Tibial artery (tissue), 4 donors: ENCODE results near the gene SLC6A7.

Source experiments
- DNase-seq, 2 donors: peaks; one replicate each; pipeline ENCODE4 v3.0.0-alpha.2; 2019
- H3K27ac ChIP-seq, 2 donors: fragments of 200-600 bp; sonication (generic) in 1 of 2; 1 replicate in 1 of 2; 2 replicates in 1 of 2; pipeline ENCODE4 v1.5.1; 2018 to 2019; ENCODE audit warnings: mild to moderate bottlenecking in 1 of 2
- H3K27me3 ChIP-seq, 2 donors: fragments of 200-600 bp; sonication (generic) in 1 of 2; one replicate each; pipeline versions ENCODE4 v1.5.1 to v1.6.0; 2016 to 2019
- H3K36me3 ChIP-seq, 3 donors: fragments of 200-600 bp; sonication (generic) in 2 of 3; one replicate each; pipeline ENCODE4 v1.5.1; 2016 to 2019; ENCODE audit warnings: mild to moderate bottlenecking in 2 of 3
- H3K4me1 ChIP-seq, 4 donors: fragments of 200-600 bp; sonication (generic) in 2 of 4; 1 replicate in 3 of 4; 2 replicates in 1 of 4; pipeline ENCODE4 v1.5.1; 2016 to 2019
- H3K4me3 ChIP-seq, 2 donors: fragments of 200-600 bp; sonication (generic) in 1 of 2; 1 replicate in 1 of 2; 2 replicates in 1 of 2; pipeline ENCODE4 v1.5.1; 2018 to 2019; ENCODE audit warnings: mild to moderate bottlenecking in 2 of 2
- H3K9me3 ChIP-seq, 3 donors: fragments of 200-600 bp; sonication (generic) in 1 of 3; one replicate each; pipeline ENCODE4 v1.5.1; 2016 to 2019
- CTCF ChIP-seq, 2 experiments: fragments of 200-600 bp in 1 of 2; fragments of 450-650 bp in 1 of 2; IDR thresholded peaks; one replicate each; pipeline ENCODE4 v1.5.1; 2017 to 2019; ENCODE audit warnings: antibody characterized with exemption in 2 of 2, mild to moderate bottlenecking in 1 of 2, moderate library complexity in 1 of 2
- intact Hi-C: fragments of 100-400 bp; cut with DNase I; formaldehyde crosslinking; loops from one replicate; pipeline ENCODE4 v1.15.0; 2023; ENCODE audit warnings: low total_unique reads

SLC6A7 gene

DNA sequence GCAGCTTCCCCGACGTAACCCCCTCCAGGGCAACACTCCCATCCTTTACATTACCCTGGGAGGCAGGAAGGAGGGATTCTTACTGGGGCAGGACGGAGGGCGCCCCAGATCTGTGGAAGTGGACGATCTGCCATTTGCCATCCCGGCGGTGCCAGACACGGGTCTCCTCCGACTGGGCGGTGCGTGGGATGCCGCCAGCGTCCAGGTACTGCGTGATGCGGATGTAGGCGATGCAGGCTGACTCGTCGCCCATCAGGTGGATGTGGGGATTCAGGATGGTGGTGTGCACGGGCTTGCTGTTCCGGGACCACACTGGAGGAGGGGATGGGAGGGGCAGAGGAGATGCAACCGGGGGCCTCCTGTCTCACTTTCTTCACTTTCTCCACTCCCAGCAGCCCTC is 33.0 kb downstream of the SLC6A7 start:
- intact Hi-C loops: no loop called here
- Histone ChIP-seq H3K36me3 (no peaks in the 10 kb centered on the region), H3K27me3 (no peaks in the 10 kb centered on the region), H3K4me3 (no peak overlapping the region), H3K9me3 (no peaks in the 10 kb centered on the region), H3K4me1 (peaks cover 0 to 2% (median 0%) of the 10 kb centered on the region in 4 donors), H3K27ac (no peak overlapping the region)
- no peak for DNase-seq
- no peak for TF ChIP-seq CTCF (IDR thresholded peaks at IDR 0.05)

GRCh38 chr5:150223474-150223873 is 33.6 kb downstream of the SLC6A7 start:
- intact Hi-C loops: no loop called here
- Histone ChIP-seq H3K27ac (no peak overlapping the region), H3K4me1 (no peaks in the 10 kb centered on the region), H3K9me3 (no peaks in the 10 kb centered on the region), H3K4me3 (no peak overlapping the region), H3K36me3 (no peaks in the 10 kb centered on the region), H3K27me3 (no peaks in the 10 kb centered on the region)
- DNase-seq: no peak
- TF ChIP-seq CTCF (IDR thresholded peaks at IDR 0.05): no peak

- Histone ChIP-seq H3K27me3 (no peaks in the 10 kb centered on the region), H3K4me1 (no peaks in the 10 kb centered on the region), H3K9me3 (no peaks in the 10 kb centered on the region), H3K36me3 (no peaks in the 10 kb centered on the region), H3K27ac (no peak overlapping the region), H3K4me3 (no peak overlapping the region)
- no peak for TF ChIP-seq CTCF (IDR thresholded peaks at IDR 0.05)
- no peak for DNase-seq
- intact Hi-C loops: no loop called here
Measured at GRCh38 chr5:150224483-150225027, 34.7 kb downstream of the SLC6A7 start.

- intact Hi-C loops: no loop called here
- no peak overlapping the region for H3K27ac ChIP-seq
- no peak overlapping the region for H3K4me3 ChIP-seq
- TF ChIP-seq CTCF (IDR thresholded peaks at IDR 0.05): no peak
- no peaks in the 10 kb centered on the region for H3K36me3 ChIP-seq
- H3K27me3 ChIP-seq: no peaks in the 10 kb centered on the region
- no peaks in the 10 kb centered on the region for H3K4me1 ChIP-seq
- no peaks in the 10 kb centered on the region for H3K9me3 ChIP-seq
- no peak for DNase-seq
Measured at GRCh38 chr5:150227036-150227435, 37.2 kb downstream of the SLC6A7 start.

DNA sequence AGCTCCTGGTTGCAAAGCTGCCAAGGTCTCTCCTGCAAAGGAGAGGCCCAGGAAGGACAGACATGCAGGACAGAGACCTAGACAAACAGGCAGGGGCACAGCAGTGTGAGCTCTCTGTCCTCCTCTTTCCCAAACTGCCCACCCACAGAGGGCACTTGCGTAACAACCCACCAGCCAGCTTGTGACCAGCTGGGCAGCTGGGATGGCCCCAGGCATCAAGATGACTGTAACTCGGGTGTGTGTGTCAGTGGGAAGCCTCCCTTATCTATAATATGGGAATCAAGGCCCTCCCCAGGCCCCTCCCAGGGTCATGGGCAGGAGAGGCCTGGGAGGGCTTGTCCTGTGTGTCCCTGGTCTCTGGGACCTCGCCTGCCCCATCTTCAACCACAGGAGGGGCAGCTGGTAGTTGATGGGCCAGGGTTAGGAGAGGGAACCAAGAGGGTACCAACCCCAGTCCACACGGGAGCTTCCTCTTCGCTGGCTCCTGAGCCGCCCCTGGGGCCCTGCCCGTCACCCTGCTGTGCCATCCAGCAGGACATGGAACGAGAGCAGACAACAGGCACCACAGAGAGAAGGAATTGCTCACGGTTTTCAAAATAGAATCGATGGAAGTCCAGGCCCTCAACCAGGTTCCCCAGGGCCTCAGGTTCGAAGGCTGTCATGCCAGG is 37.9 kb downstream of the SLC6A7 start:
- H3K4me1 ChIP-seq: no peaks in the 10 kb centered on the region
- no peak overlapping the region for H3K4me3 ChIP-seq
- no peak overlapping the region for H3K27ac ChIP-seq
- intact Hi-C loops: no loop called here
- no peak for DNase-seq
- TF ChIP-seq CTCF (IDR thresholded peaks at IDR 0.05): no peak
- H3K36me3 ChIP-seq: no peaks in the 10 kb centered on the region
- no peaks in the 10 kb centered on the region for H3K9me3 ChIP-seq
- no peaks in the 10 kb centered on the region for H3K27me3 ChIP-seq
